ENCODE results near the gene ELOVL5. TPM values are rescaled to one million over a fixed set of nuclear protein-coding genes. Genes with fewer than 3 reads are reported as not detected.
A peak's percentile ranks its signal among the peaks of the same experiment; 100 is the strongest.
"Not testable (repeated sequence)": the region's sequence is repeated elsewhere in the genome, so short reads cannot be mapped to it uniquely, and the experiment has no call there.

Gene ELOVL5
- total RNA-seq, 1 donor from 2014 or later = 97.7 TPM

DNA sequence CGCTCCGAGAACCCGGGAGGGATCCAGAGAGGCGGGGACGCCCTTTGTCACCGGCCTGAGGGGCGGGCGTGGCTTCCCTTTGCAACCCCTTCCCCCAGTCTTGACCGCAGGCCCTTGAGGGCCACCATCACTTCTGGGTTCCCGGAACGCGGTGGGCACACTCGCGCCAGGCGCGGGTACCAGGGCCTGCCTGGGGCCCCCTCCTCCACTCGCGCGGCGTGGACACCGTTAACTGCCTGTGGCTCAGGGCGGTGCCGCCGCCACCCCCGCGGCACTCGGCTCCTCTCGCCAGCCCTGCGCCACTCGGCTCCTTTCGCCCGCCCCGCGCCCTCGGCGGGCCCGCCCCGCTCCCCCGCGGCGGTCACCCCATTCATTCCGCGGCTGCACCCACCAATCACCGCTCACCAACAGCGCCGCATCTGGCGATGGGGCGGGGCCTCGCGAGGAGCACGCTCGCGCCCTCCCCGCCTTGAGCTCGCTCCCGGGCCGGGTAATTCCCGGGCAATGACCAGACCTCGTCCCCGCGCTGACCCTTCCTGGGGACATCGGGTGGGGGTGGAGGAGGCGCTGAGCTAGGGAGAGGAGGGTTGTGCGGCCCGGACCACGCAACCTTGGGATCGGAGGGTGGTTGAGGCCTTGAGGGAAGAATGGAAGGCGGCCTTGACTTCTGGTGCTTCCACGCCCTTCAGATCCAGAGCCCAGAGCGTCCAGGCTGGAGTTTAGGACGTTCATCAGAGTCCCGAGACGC is 10.5 kb upstream of the ELOVL5 start:
- peak; percentile 98 for DNase-seq (ENCODE audit: low spot score)

DNA sequence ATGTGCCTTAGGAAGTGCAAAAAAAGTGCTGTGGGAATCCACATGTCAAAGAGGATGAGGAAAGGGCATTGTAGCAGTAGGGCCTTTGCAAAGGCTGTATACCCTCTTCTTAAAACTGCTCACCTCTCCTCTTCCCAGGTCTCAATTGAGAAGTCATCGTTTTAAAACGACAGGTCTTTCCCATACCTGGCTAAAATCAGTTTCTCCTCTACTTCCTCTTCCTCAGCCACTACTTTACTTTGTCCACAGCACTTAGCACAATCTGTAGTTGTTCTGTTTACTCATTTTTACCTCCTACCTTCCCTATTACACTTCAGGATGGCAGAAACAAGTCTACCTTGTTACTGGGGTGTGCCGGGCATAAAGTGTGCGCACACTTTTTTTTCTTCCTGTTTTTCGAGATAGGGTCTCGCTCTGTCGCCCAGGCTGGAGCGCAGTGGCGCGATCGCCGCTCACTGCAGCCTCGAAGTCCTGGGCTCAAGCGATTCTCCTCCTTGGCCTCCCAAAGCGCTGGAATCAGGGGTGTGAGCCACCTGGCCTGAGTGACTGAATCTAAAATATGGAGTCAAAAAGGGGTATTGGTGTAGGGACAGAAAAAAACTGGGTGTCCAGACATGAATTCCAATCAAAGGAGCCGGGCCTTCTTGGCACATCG is 9.8 kb upstream of the ELOVL5 start:
- DNase-seq (ENCODE audit: low spot score) = no peak

DNA sequence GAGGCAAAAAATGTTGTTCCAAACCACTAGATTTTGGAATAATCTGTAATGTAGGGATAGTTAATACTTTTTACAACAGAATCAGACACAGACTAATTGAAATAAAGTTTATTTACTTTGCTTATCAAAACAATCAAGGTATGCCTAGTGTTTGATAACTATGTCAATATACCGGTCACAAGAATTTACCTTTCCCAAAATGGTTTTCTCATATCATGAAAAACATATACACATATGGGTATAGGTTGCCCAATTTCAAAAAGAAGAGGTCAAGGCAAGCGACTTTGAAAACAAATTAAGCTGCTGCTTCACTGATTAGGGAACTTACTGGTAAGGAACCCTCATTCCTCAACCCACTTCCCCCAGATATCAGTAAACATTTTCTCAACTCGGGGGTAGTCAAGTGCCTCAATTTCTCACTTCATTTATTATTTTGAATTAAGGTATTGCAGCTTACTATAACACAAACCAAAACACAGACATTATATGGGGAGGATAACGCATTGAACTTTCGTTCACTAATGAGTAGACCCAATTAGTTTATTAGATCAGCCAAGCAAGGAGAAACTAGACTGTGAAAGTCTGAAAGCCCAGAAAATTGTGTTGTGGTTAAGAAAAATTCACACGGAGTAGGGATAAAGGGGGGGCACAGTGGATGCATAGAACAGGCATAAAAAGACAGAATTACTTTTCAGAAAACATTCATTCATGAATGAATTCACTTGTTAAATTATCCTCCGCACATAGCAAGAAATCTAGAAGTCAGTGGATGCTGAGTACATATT is 9.0 kb upstream of the ELOVL5 start:
- no peak for DNase-seq (ENCODE audit: low spot score)

DNA sequence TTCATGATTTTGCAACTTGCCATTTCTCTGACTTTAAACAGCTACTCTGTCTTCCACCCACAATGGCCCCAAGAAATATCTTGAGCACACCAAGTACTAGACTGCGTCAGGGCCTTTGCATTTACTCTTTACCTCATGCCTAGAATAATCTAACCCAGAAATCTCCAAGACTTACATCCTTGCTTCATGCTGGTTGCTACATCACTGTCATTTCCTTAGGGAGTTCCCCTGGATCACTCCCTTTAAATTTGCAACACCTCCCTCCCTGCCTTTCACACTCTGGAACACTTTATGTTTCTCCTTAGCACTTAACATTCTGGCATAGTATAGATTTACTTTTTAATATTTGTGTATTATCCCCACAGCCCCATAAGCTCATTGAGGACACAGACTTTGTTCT is 4.9 kb upstream of the ELOVL5 start:
- DNase-seq (ENCODE audit: low spot score) = no peak

DNA sequence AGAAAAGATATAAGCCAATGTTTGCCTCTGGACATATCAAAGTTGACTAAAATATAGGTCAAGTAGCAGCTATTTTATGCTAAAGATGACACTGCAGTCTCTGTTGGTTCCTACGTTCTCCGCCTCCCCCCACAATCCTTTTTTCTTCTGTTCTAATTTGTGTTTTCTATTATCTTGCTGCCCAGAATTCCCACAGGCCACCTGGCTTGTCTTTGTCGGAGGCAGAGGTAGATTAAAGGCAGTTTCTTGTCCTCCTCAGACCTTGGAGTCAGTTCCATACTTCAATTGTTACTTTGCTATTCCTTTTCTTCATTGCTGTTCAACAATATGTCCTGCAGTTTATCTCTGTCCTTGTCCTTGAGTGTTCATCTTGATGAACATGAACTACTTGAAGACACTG is 3.6 kb upstream of the ELOVL5 start:
- DNase-seq (ENCODE audit: low spot score) = no peak

DNA sequence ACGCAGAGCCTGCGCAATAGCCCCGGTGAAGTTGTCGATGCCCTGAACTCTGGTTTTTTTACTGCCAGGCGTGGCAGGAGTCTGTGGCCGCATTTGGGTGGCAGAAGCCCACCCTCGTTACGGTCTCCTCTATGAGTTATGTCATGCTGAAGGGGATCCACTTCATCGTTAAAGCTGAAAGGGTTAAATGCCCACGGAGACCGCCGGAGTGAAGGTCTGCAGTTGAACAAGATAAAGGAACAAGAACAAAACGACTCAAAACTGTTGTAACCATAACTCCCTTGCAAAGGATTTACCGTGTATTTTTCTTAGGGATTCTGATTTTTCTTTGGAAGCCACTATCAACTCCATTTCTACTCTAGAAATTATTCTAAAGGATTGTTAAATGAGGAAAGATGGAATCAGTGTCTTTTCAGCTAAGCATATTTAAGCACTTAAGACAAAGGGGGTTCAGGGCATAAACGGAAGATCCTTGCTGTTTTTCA is 501 bp upstream of the ELOVL5 start:
- no peak for DNase-seq (ENCODE audit: low spot score)

DNA sequence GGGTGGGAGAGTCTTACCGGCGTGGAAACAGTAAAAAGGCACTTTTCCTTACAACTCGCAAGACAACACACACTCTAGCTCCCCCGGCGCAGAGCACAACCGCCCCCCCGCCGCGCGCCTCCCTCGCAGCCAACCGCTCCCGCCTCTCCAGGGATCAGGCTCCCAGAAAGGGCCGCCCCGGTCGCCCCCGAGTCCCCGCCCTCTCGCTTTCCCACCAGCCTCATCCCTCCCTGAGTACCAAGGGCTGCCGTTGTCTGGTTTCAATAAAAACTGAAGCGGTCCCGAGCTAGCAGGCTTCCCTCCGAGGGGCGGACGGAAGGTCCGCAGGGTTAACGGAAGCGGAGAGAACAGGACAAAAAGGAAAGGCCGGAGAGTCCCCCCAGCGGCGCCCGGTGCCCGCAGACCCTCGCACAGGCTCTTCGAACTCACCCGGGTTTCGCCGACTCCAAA is 804 bp downstream of the ELOVL5 start:
- peak; percentile 90 for DNase-seq (ENCODE audit: low spot score)

DNA sequence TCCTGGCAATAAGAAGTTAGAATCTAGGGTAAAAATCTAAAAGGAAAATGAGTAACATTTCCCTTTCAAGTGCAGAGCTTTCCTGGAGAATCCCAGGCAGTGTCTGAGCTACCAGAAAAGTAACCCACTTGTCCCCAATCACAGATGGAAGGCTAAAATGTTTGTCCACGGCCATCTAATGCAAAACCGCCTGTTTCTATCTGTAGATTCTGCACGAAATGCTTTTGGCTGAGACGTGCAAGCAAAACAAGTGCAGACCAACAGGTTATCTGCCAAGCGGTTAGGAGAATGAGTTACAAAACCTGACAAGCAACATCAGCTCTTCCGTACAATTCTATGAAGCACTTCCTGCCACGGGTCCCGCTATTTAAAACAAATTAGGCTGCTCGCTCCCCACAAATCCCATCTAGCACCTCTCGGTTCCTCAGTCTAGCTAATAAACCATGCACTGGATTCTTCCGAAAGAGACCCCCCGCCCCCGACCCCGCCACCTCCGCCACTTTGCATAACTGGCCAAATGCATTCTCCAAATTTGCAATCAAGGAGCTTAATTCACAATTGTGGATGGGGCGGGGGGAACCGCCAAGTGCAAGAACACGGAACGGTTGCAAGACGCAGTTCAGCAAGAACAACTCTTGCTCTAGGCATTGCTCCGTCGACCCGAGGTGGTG is 1.4 kb downstream of the ELOVL5 start:
- DNase-seq (ENCODE audit: low spot score) = peak; percentile 71

DNA sequence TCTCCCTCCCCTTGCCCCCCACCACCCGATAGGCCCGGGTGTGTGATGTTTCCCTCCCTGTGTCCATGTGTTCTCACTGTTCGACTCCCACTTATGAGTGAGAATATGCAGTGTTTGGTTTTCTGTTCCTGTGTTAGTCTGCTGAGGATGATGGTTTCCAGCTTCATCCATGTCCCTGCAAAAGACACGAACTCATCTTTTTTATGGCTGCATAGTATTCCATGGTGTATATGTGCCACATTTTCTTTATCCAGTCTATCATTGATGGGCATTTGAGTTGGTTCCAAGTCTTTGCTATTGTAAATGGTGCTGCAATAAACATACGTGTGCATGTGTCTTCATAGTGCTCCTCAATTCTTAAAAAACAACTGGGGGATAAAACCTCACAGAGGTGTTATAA is 2.7 kb downstream of the ELOVL5 start:
- DNase-seq (ENCODE audit: low spot score) = not testable (repeated sequence)

DNA sequence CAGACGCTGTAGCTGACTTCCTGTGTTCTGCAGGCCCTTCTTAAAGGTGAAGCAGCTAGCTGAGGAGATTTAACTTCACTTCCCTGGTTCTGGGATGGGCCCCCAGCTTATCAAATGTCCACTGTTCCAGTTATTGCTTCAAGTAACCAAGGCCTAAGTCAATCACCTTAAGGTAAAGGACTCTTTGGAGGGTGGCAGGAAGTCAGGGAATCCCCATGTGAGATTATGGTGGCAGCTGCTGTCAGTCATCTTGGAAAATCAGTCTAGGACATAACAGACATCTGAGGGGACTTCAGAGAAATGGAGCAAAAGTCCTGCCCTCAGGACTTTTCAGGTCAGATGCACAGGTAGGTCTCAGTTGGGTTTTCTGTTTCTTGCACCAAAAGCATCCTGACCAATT is 3.8 kb downstream of the ELOVL5 start:
- no peak for DNase-seq (ENCODE audit: low spot score)

DNA sequence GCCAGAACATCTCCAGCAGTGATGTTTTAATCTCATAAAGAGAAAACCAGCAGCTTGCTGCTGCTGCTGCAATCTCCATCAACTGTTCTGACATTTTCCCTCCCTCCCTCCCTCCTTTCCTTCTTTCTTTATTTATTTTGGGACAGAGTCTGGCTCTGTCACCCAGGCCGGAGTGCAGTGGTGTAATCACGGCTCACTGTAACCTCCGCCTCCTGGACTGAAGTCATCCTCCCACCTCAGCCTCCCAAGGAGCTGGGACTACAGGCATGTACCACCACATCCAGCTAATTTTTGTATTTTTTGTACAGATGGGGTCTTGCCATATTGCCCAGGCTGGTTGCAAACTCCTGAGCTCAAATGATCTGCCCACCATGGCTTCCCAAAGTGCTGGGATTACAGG is 5.7 kb downstream of the ELOVL5 start:
- DNase-seq (ENCODE audit: low spot score) = no peak

DNA sequence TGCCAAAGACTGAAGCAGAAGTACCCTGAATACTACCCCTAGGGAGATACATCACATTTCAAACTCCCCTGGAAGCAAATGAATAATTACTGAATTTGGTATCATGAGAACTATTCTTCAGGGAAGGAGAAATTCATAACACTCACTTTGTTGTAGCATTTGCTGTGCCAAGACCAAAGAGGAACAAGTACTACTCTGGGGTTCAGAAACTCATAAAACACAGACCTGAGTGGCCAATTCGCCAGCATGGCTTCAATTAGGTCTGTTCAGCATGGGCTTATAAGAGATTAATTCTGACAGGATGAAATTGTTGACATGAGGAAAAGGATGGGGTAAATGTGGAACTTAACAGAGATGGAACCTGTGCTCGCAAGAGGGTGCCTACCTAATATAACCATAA is 6.5 kb downstream of the ELOVL5 start:
- no peak for DNase-seq (ENCODE audit: low spot score)

DNA sequence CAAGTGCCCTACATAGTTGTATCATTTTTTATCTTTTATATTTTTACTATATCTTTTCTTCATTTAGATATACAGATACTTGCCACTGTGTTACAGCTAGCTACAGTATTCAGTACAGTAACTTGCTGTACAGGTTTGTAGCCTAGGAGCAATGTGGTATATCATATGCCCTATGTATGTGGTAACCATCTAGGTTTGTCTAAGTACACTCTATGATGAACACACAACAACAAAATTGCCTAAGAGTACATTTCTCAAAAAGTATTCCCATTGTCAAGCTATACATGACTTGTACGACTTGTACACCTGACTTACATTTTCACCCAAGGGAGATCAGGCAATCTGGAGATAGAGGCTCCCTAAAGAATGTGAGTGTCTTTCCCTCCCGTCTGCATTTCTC is 8.2 kb downstream of the ELOVL5 start:
- DNase-seq (ENCODE audit: low spot score) = no peak

DNA sequence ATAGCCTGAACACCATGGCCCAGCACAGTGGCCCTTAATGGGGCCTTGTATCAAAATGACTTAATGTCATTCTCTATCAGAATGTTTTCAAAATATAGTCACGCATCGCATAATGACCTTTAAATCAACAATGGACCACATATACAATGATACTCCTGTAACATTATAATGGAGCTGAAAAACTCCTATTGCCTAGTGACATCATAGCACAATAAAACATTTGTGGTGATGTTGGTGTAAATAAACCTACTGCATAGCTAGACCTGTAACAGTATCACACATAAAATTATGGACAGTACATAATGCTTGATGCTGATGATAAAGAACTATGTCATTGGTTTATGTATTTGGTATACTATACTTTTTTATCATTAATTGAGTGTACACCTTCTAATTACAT is 9.3 kb downstream of the ELOVL5 start:
- DNase-seq (ENCODE audit: low spot score) = no peak

DNA sequence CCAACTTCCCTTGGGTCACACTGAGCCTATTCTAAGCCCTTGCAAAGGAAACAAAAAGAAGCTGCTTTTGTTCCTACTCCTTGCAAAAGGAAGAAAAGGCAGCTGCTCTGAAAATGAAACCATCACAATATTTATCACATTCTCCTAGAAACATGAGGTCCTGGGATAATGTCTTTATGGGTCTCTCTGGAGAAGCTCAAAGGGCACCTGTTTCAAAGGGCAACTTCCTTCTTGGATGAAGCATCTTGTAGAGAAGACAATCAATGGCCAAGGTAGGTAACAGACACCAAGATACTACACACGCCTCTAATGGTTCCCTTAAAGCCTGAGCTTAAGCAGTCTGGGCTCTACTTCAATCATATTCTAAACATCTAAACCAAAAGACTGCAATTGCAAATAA is 10.4 kb downstream of the ELOVL5 start:
- DNase-seq (ENCODE audit: low spot score) = no peak

DNA sequence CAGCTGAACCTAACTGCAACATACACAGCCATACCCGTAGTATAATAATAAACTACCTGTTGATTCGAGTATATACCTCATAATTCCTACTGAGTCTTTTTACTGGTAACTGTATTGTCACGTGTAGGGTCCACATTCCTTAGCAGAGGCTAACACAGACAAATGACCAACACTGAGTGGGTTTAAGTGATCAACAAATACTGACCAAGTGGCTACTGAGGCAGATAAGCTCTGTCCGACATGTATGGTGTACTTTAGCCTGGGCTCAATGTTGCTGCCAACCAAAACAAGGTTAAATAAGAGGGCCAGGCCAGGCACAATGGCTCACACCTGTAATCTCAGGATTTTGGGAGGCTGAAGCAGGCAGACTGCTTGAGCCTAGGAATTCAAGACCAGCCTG is 12.7 kb downstream of the ELOVL5 start:
- DNase-seq (ENCODE audit: low spot score) = no peak

DNA sequence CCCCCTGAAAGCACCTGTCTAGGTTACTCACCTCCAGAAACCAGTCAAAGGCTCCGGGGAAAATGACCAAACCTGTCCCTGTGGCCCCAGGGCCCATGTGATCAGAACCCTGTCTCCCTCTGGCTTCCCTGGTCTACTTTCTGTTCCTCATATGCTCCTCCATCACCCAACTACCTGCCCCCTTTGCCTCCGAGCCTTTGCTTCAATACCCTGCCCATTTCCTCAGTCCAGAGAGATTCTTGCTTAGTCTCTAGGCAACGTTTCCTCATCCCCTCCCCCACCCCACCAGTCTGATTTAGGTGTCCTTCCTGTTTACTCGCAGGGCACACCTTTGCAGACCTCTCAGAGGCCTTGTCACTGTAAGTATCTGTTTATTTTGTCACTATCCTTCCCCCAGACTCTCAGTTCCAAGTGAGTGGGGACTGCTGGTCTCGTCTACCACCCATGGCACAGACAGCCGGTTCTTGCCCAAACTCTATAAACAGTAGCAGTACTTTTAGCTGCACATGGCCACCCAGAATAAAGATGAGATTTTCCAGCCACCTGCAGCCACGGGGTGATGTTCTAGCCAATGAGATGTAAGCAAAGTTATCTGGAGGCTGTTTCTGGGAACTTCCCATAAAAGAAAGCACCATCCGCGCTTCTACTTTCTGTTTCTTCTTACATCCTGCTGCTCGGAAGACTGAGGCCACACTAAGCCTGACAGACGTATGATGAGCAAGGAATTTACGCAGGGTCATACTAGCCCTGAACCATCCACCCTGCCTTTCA is 13.3 kb downstream of the ELOVL5 start:
- no peak for DNase-seq (ENCODE audit: low spot score)

DNA sequence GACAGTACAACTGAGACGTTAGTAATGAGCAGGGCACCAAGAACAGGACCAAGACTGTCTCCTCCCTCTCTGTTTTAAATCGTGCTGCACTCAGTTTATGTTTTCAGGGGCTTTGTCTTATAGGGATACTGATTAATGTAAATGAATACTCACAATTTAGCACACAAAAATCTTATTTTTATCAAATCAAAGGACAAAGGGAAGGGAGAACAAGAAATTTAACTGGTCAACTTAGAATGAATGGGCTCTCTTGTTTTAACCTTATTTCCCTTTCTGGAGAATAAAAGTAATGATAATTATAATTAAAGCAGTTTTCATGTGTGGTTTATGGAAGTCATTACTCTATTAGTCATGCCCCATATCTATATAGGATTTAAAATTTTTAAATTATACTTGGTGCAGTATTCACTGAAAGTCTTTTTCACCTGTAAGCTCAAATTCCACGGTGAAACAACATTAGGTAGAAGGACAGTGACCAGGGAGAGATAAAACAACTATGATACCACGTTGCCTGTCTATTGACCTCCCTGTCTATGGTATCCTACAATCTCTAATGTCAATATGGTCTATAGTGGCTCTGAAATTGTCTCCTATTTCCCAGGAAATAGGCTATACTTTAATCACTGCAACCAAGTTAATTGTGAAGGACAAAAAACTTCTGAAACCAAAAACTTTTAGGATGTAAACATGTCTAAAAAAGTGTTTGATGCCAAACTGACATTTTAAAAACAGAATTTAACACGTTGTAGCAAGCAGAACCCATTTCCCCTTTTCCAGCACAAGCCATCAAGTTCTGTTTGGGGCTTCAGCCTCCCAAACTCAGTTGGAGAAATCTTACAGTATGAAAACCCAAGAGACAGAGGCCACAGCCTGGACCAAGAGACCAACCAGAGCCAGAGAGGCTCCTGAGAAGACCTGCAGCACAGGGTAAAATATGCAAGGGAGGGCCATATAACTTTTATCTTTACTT is 15.0 kb downstream of the ELOVL5 start:
- DNase-seq (ENCODE audit: low spot score) = no peak

DNA sequence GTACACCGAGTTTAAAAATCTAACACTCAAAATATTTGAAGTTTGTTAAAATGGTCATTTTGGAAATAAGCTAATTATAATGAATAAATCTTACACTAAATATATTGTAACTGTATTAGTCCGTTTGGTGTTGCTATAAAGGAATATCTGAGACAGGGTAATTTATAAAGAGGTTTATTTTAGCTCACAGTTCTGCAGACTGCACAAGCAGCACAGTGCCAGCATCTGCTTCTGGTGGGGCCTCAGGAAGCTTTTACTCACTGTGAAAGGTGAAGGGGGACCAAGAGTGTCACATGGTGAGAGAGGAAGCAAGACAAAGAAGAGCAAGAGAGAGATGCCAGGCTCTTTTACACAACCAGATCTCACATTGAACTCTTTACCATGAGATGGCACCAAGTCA is 17.1 kb downstream of the ELOVL5 start:
- no peak for DNase-seq (ENCODE audit: low spot score)

DNA sequence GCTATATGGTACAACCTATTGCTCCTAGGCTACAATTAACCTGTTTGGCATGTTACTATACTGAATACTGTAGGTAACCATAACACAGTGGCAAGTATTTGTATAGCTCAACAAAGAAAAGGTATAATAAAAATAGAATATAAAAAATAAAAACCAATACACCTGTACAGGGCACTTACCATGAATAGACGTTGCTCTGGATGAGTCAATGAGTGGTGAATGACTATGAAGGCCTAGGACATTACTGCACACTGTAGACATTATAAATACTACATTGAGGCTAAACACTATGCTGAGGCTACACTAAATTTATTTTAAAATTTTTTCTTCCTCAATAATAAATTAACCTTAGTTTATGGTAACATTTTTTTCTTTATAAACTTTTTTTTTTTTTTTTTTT is 18.6 kb downstream of the ELOVL5 start:
- DNase-seq (ENCODE audit: low spot score) = no peak

All from umbilical cord (tissue), 2 donors.